PC-3 (cell line): ENCODE data around the gene TNPO3.

Experiments used
- CTCF ChIP-seq: fragments of 300-600 bp; sonication (generic); conservative IDR thresholded peaks from 2 replicates; pipeline ENCODE4 v1.5.1; 2017; ENCODE audit warnings: antibody characterized with exemption, low read depth, mild to moderate bottlenecking, low read length
- EZH2 ChIP-seq: fragments of 300-600 bp; sonication (generic); IDR thresholded peaks from one replicate; pipeline ENCODE4 v1.6.1; 2017; ENCODE audit warnings: antibody characterized with exemption, mild to moderate bottlenecking, low read length; ENCODE audit not compliant: unreplicated experiment
- EZH2phosphoT487 ChIP-seq: fragments of 300-600 bp; sonication (generic); IDR thresholded peaks from 2 replicates; pipeline ENCODE4 v1.6.1; 2018; ENCODE audit warnings: mild to moderate bottlenecking, antibody characterized with exemption, low read length, borderline replicate concordance

- TF ChIP-seq CTCF: no peak
- no peak for TF ChIP-seq EZH2
- no peak for TF ChIP-seq EZH2phosphoT487
Observed at GRCh38 chr7:128928882-128929788, 125.8 kb downstream of the TNPO3 start.
